Neural progenitor cell (in vitro differentiated cells): ENCODE data around the gene UBE2I. TPM values are rescaled to one million over a fixed set of nuclear protein-coding genes. Genes with fewer than 3 reads are reported as not detected.

Experiments used
- DNase-seq: peaks from one replicate; pipeline ENCODE4 v3.0.0-alpha.2; 2016; ENCODE audit warnings: low spot score
- H2AFZ ChIP-seq: fragments of 200-600 bp; sonication (generic); replicated peaks from 2 replicates; pipeline ENCODE4 v1.6.1; 2016; ENCODE audit warnings: antibody characterized with exemption
- H3F3A ChIP-seq: fragments of 200-600 bp; sonication (generic); 2 replicates; pipeline ENCODE4 v1.6.1; 2016; ENCODE audit warnings: antibody characterized with exemption, low read depth
- H3K27ac ChIP-seq: fragments of 200-600 bp; sonication (generic); 2 replicates; pipeline ENCODE4 v1.5.1; 2016; ENCODE audit warnings: mild to moderate bottlenecking
- H3K27me3 ChIP-seq: fragments of 200-600 bp; sonication (generic); 2 replicates; pipeline ENCODE4 v1.6.1; 2016; ENCODE audit warnings: mild to moderate bottlenecking, moderate library complexity
- H3K36me3 ChIP-seq: fragments of 200-600 bp; sonication (generic); 2 replicates; pipeline ENCODE4 v1.5.1; 2016
- H3K4me1 ChIP-seq: fragments of 200-600 bp; sonication (generic); 2 replicates; pipeline ENCODE4 v1.6.1; 2016; ENCODE audit warnings: mixed run types
- H3K4me2 ChIP-seq: fragments of 200-600 bp; sonication (generic); 2 replicates; pipeline ENCODE4 v1.6.1; 2016
- H3K4me3 ChIP-seq: fragments of 200-600 bp; sonication (generic); 2 replicates; pipeline ENCODE4 v1.5.1; 2016
- H3K79me2 ChIP-seq: fragments of 200-600 bp; sonication (generic); 2 replicates; pipeline ENCODE4 v1.6.1; 2016; ENCODE audit warnings: low read depth
- H3K9ac ChIP-seq: fragments of 200-600 bp; sonication (generic); 2 replicates; pipeline ENCODE4 v1.6.1; 2016
- H3K9me3 ChIP-seq: fragments of 200-600 bp; sonication (generic); 2 replicates; pipeline ENCODE4 v1.5.1; 2016; ENCODE audit warnings: low read depth
- H4K20me1 ChIP-seq: fragments of 200-600 bp; sonication (generic); 2 replicates; pipeline ENCODE4 v1.6.1; 2016; ENCODE audit warnings: low read depth
- H3K27ac Mint-ChIP-seq: 3 replicates; pipeline ENCODE4 v1.8.0; 2021; ENCODE audit warnings: mixed read lengths
- H3K27me3 Mint-ChIP-seq: 2 replicates; pipeline ENCODE4 v1.8.0; 2022; ENCODE audit warnings: low read depth, mild to moderate bottlenecking, inconsistent platforms, moderate library complexity, mixed read lengths; ENCODE audit not compliant: insufficient read depth
- H3K36me3 Mint-ChIP-seq: 3 replicates; pipeline ENCODE4 v1.8.0; 2021; ENCODE audit warnings: mixed read lengths
- H3K4me1 Mint-ChIP-seq: 3 replicates; pipeline ENCODE4 v1.8.0; 2021; ENCODE audit warnings: mixed read lengths
- H3K4me3 Mint-ChIP-seq: 3 replicates; pipeline ENCODE4 v1.8.0; 2021; ENCODE audit warnings: mild to moderate bottlenecking, moderate library complexity, mixed read lengths
- H3K9me3 Mint-ChIP-seq: 3 replicates; pipeline ENCODE4 v1.8.0; 2020; ENCODE audit warnings: mixed read lengths
- EZH2 ChIP-seq: fragments of 200-600 bp; sonication (generic); IDR thresholded peaks from 2 replicates; pipeline ENCODE4 v1.6.1; 2017; ENCODE audit warnings: antibody characterized with exemption, mild to moderate bottlenecking, moderate library complexity
- EZH2phosphoT487 ChIP-seq: fragments of 200-600 bp; sonication (generic); IDR thresholded peaks from 2 replicates; pipeline ENCODE4 v1.6.1; 2017; ENCODE audit warnings: antibody characterized with exemption
- total RNA-seq: library from RNA; depleted of rRNA; stranded (reverse); fragments of >200 nt; gene quantifications from 2 replicates; pipeline ENCODE4 v1.2.3, GENCODE V29; 2015; ENCODE audit warnings: low replicate concordance
- TF ChIP-seq, protein P1 (sequence below): fragments of 200-600 bp; sonication (generic); IDR thresholded peaks from 2 replicates; pipeline ENCODE4 v1.5.1; 2017; ENCODE audit warnings: antibody characterized with exemption, mild to moderate bottlenecking

Gene UBE2I
- total RNA-seq, 1 donor from 2014 or later: 239 TPM

DNA sequence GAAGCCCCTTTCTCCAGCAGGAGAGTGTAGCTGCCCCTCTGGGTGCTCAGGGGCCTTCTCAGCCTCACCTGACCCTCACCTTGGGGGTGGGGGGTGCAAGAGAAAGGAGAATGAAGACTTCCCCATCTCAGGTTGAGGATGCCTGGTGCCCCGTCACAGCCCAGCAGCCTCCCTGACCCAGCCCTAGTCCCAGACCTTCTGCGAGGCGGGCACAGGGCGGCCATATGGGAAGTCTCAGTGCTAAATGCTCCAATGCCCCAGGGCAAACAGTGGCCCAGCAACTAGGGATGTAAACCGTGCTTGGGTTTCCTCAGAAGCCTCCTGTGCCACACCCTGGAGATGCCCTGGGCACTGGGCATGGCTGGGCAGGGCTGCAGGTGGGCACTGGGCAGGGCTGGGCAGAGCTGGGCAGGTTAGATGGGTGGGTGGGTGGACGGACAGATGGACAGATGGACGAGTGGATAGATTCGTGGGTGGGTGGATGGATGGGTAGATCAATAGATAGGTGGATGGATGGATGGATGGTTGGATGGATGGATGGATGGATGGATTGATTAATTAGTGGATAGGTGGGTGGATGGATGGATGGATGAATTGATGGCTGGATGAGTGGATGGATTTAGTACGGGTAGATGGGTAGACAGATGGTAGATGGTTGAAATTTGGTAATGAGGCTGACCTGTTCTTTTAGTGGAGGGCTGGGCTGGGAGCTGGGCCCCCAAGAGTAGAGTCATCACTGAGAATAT is 36.8 kb upstream of the UBE2I start:
- no peaks in the 10 kb centered on the region for H3K9me3 ChIP-seq
- no peaks in the 10 kb centered on the region for H3K36me3 ChIP-seq
- Mint-ChIP-seq H3K36me3 (no peaks in the 10 kb centered on the region), H3K4me3 (peak overlapping the region; percentile 33), H3K27me3 (peaks cover 18% of the 10 kb centered on the region), H3K27ac (peak overlapping the region; percentile 52), H3K9me3 (peaks cover 4% of the 10 kb centered on the region), H3K4me1 (peaks cover 2% of the 10 kb centered on the region)
- H3F3A ChIP-seq: no peaks in the 10 kb centered on the region
- DNase-seq: no peak
- no peak overlapping the region for H3K9ac ChIP-seq
- peaks cover under 1% of the 10 kb centered on the region for H3K4me1 ChIP-seq
- no peak for TF ChIP-seq EZH2phosphoT487
- TF ChIP-seq, protein P1, sequence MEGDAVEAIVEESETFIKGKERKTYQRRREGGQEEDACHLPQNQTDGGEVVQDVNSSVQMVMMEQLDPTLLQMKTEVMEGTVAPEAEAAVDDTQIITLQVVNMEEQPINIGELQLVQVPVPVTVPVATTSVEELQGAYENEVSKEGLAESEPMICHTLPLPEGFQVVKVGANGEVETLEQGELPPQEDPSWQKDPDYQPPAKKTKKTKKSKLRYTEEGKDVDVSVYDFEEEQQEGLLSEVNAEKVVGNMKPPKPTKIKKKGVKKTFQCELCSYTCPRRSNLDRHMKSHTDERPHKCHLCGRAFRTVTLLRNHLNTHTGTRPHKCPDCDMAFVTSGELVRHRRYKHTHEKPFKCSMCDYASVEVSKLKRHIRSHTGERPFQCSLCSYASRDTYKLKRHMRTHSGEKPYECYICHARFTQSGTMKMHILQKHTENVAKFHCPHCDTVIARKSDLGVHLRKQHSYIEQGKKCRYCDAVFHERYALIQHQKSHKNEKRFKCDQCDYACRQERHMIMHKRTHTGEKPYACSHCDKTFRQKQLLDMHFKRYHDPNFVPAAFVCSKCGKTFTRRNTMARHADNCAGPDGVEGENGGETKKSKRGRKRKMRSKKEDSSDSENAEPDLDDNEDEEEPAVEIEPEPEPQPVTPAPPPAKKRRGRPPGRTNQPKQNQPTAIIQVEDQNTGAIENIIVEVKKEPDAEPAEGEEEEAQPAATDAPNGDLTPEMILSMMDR: no peak
- no peak for TF ChIP-seq EZH2
- no peak overlapping the region for H3K4me3 ChIP-seq
- H3K27ac ChIP-seq: no peak overlapping the region
- no peak overlapping the region for H3K4me2 ChIP-seq
- no peaks in the 10 kb centered on the region for H3K27me3 ChIP-seq
- H3K79me2 ChIP-seq: no peaks in the 10 kb centered on the region
- H4K20me1 ChIP-seq: no peaks in the 10 kb centered on the region
- no peak overlapping the region for H2AFZ ChIP-seq

DNA sequence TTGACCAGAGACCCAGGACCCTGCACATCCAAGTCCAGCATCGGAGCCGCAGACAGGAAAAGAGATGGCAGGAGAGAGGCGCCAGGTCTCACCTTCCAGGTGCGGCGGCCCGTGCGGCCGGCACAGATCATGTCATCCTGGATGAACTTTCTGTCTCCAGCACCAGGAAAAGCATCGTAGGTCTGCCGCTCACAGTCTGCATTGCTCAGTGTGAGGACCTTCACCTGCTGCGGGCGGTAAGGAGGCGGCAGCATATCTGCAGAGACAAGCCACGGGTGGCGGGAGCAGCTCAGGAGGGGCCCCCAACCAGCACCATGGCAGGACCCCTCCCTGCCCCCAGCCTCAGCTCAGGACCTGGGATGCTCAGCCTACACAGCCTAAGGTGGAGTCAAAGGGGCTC is 35.6 kb upstream of the UBE2I start:
- DNase-seq: no peak
- Mint-ChIP-seq H3K4me1 (peaks cover 3% of the 10 kb centered on the region), H3K9me3 (peaks cover 4% of the 10 kb centered on the region), H3K27ac (no peak overlapping the region), H3K4me3 (no peak overlapping the region), H3K36me3 (no peaks in the 10 kb centered on the region), H3K27me3 (peaks cover 18% of the 10 kb centered on the region)
- TF ChIP-seq EZH2phosphoT487: no peak
- TF ChIP-seq, protein P1: no peak
- TF ChIP-seq EZH2: no peak
- H4K20me1 ChIP-seq: no peaks in the 10 kb centered on the region
- H3K27me3 ChIP-seq: no peaks in the 10 kb centered on the region
- H3F3A ChIP-seq: peaks cover 6% of the 10 kb centered on the region
- no peaks in the 10 kb centered on the region for H3K79me2 ChIP-seq
- no peak overlapping the region for H3K4me3 ChIP-seq
- H2AFZ ChIP-seq: no peak overlapping the region
- peaks cover 12% of the 10 kb centered on the region for H3K4me1 ChIP-seq
- H3K4me2 ChIP-seq: no peak overlapping the region
- H3K9me3 ChIP-seq: no peaks in the 10 kb centered on the region
- H3K9ac ChIP-seq: no peak overlapping the region
- no peak overlapping the region for H3K27ac ChIP-seq
- H3K36me3 ChIP-seq: no peaks in the 10 kb centered on the region

DNA sequence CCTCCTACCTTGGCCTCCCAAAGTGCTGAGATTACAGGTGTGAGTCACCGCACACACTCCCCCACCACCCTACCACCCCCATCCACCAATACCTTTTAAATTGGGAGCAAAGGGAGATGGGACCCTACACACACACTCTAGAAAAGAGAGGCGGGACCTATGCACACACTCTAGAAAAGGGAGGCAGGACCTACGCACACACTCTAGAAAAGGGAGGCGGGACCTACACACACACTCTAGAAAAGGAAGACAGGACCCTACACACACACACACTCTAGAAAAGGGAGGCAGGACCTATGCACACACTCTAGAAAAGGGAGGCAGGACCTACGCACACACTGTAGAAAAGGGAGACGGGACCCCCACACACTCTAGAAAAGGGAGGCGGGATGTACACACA is 34.7 kb upstream of the UBE2I start:
- Mint-ChIP-seq H3K36me3 (no peaks in the 10 kb centered on the region), H3K9me3 (peaks cover 4% of the 10 kb centered on the region), H3K27ac (no peak overlapping the region)

More for the DNA sequence above, 34.7 kb upstream of the UBE2I start:
- no peaks in the 10 kb centered on the region for H3K27me3 ChIP-seq
- H3F3A ChIP-seq: peaks cover 6% of the 10 kb centered on the region
- H3K4me1 Mint-ChIP-seq: peaks cover 3% of the 10 kb centered on the region
- H3K79me2 ChIP-seq: no peaks in the 10 kb centered on the region
- no peaks in the 10 kb centered on the region for H3K36me3 ChIP-seq
- H2AFZ ChIP-seq: no peak overlapping the region
- H3K4me3 ChIP-seq: no peak overlapping the region
- no peak overlapping the region for H3K4me3 Mint-ChIP-seq
- peaks cover 17% of the 10 kb centered on the region for H3K27me3 Mint-ChIP-seq
- no peak for TF ChIP-seq EZH2phosphoT487
- no peak for TF ChIP-seq EZH2
- no peaks in the 10 kb centered on the region for H3K9me3 ChIP-seq
- no peaks in the 10 kb centered on the region for H4K20me1 ChIP-seq
- H3K27ac ChIP-seq: no peak overlapping the region
- no peak overlapping the region for H3K9ac ChIP-seq
- H3K4me2 ChIP-seq: no peak overlapping the region
- DNase-seq: no peak
- peaks cover 14% of the 10 kb centered on the region for H3K4me1 ChIP-seq
